Measurements from ENCODE around the gene GABRE.

Gene GABRE

GRCh38 chrX:151974336-151975227 lies at the start of gene GABRE:
Gene GABRE, minus strand, starts transcription at chrX:151974676. Its CDS starts 51 bp downstream, at chrX:151974625.
- DNase-seq (ENCODE audit: low read depth in 3 of 3): peak in 1 of 3 experiments; percentile 2

- DNase-seq (ENCODE audit: low read depth in 3 of 3): no peak
These were observed 46.4 kb upstream of the GABRE start for GRCh38 chrX:152020888-152021287.

- DNase-seq (ENCODE audit: low read depth in 3 of 3): no peak
These were observed 25.3 kb upstream of the GABRE start for GRCh38 chrX:151999813-152000212.

- DNase-seq (ENCODE audit: low read depth in 3 of 3): no peak
These were observed 23.1 kb upstream of the GABRE start for GRCh38 chrX:151997539-151997938.

GRCh38 chrX:151996347-151996746 lies 21.9 kb upstream of the GABRE start:
- DNase-seq (ENCODE audit: low read depth in 3 of 3): no peak

- no peak for DNase-seq (ENCODE audit: low read depth in 3 of 3)
These were observed 20.0 kb upstream of the GABRE start for GRCh38 chrX:151994476-151994875.

GRCh38 chrX:151988706-151989299 lies 14.3 kb upstream of the GABRE start:
- DNase-seq (ENCODE audit: low read depth in 3 of 3): no peak

- no peak for DNase-seq (ENCODE audit: low read depth in 3 of 3)
These were observed 12.6 kb upstream of the GABRE start for GRCh38 chrX:151987108-151987507.

- no peak for DNase-seq (ENCODE audit: low read depth in 3 of 3)
These were observed 11.5 kb upstream of the GABRE start for GRCh38 chrX:151985955-151986354.

- DNase-seq (ENCODE audit: low read depth in 3 of 3): no peak
These were observed 11.1 kb upstream of the GABRE start for GRCh38 chrX:151985531-151985930.

GRCh38 chrX:151984902-151985301 lies 10.4 kb upstream of the GABRE start:
- DNase-seq (ENCODE audit: low read depth in 3 of 3): no peak

GRCh38 chrX:151984328-151984727 lies 9.9 kb upstream of the GABRE start:
- DNase-seq (ENCODE audit: low read depth in 3 of 3): no peak

GRCh38 chrX:151983186-151983585 lies 8.7 kb upstream of the GABRE start:
- DNase-seq (ENCODE audit: low read depth in 3 of 3): no peak

GRCh38 chrX:151982222-151982621 lies 7.7 kb upstream of the GABRE start:
- DNase-seq (ENCODE audit: low read depth in 3 of 3): no peak

- DNase-seq (ENCODE audit: low read depth in 3 of 3): no peak
These were observed 6.7 kb upstream of the GABRE start for GRCh38 chrX:151981129-151981528.

GRCh38 chrX:151977923-151978322 lies 3.4 kb upstream of the GABRE start:
- DNase-seq (ENCODE audit: low read depth in 3 of 3): no peak

GRCh38 chrX:151977009-151977408 lies 2.5 kb upstream of the GABRE start:
- DNase-seq (ENCODE audit: low read depth in 3 of 3): no peak

GRCh38 chrX:151975736-151976275 lies 1.3 kb upstream of the GABRE start:
- no peak for DNase-seq (ENCODE audit: low read depth in 3 of 3)

- DNase-seq (ENCODE audit: low read depth in 3 of 3): no peak
These were observed 735 bp upstream of the GABRE start for GRCh38 chrX:151975228-151975593.

- DNase-seq (ENCODE audit: low read depth in 3 of 3): no peak
These were observed 583 bp downstream of the GABRE start for GRCh38 chrX:151973851-151974335.

- DNase-seq (ENCODE audit: low read depth in 3 of 3): no peak
These were observed 1.3 kb downstream of the GABRE start for GRCh38 chrX:151973060-151973661.

GRCh38 chrX:151970661-151971060 lies 3.8 kb downstream of the GABRE start:
- DNase-seq (ENCODE audit: low read depth in 3 of 3): no peak

All from stimulated activated CD4-positive, alpha-beta T cell treated with anti-CD3 and anti-CD28 coated beads, TNF-alpha, amount 100 ng/mL, for 24 hours (primary cell).